D721Med (cell line): Measurements from ENCODE around the gene SPATA21.

Experiments
- DNase-seq: peaks from one replicate; pipeline ENCODE4 v3.0.0; 2011; ENCODE audit warnings: low spot score; ENCODE audit not compliant: insufficient read length
- FAIRE-seq: peaks from 2 replicates; lab custom pipeline; 2011; peaks lifted over from hg19 to GRCh38; lab: Jason Lieb, UNC
- CTCF ChIP-seq: IDR thresholded peaks from 2 replicates; pipeline ENCODE4 v1.5.1; 2012; ENCODE audit warnings: mild to moderate bottlenecking, control low read depth; ENCODE audit not compliant: insufficient read depth; ENCODE audit errors: missing control alignments

The SPATA21 gene

GRCh38 chr1:16447641-16448040 is 10.4 kb upstream of the SPATA21 start:
- FAIRE-seq (no peak), DNase-seq (no peak)

GRCh38 chr1:16446116-16446515 is 8.9 kb upstream of the SPATA21 start:
- TF ChIP-seq CTCF: no peak
- DNase-seq (no peak), FAIRE-seq (no peak)

More at GRCh38 chr1:16447641-16448040, 10.4 kb upstream of the SPATA21 start:
- TF ChIP-seq CTCF: no peak

- TF ChIP-seq CTCF: no peak
- FAIRE-seq: no peak
- no peak for DNase-seq
These were observed 7.8 kb upstream of the SPATA21 start for GRCh38 chr1:16445052-16445451.

GRCh38 chr1:16443975-16444770 is 6.9 kb upstream of the SPATA21 start:
- no peak for TF ChIP-seq CTCF
- FAIRE-seq (no peak), DNase-seq (no peak)

GRCh38 chr1:16442941-16443340 is 5.7 kb upstream of the SPATA21 start:
- no peak for DNase-seq
- no peak for TF ChIP-seq CTCF
- no peak for FAIRE-seq

GRCh38 chr1:16442265-16442664 is 5.0 kb upstream of the SPATA21 start:
- DNase-seq (no peak), FAIRE-seq (no peak)
- no peak for TF ChIP-seq CTCF

GRCh38 chr1:16441282-16441665 is 4.0 kb upstream of the SPATA21 start:
- FAIRE-seq (no peak), DNase-seq (no peak)
- no peak for TF ChIP-seq CTCF
